CD4-positive, alpha-beta memory T cell (primary cell): Measurements from ENCODE around the gene ABCA10. TPM values are rescaled to one million over a fixed set of nuclear protein-coding genes. Genes with fewer than 3 reads are reported as not detected.
"Not testable (repeated sequence)": the region's sequence is repeated elsewhere in the genome, so short reads cannot be mapped to it uniquely, and the experiment has no call there.

Experiments used
- CTCF ChIA-PET: fragments of 350-600 bp; sonication (Branson Sonifier 250); formaldehyde crosslinking; loops from one replicate; lab custom pipeline; 2021; ENCODE audit warnings: inconsistent platforms; ENCODE audit not compliant: partially characterized antibody; lab: Charles Lee
- POLR2A ChIA-PET: fragments of 350-600 bp; sonication (Branson Sonifier 250); formaldehyde crosslinking; loops from one replicate; lab custom pipeline; 2021; ENCODE audit not compliant: partially characterized antibody; lab: Charles Lee
- DNase-seq, 5 donors: peaks; one replicate each; pipeline versions ENCODE4 v3.0.0 to v3.0.0-alpha.2; 2020 to 2022; ENCODE audit warnings: mixed read lengths in 1 of 5
- H3K27ac ChIP-seq: one replicate; pipeline ENCODE4 v1.7.0; 2013; ENCODE audit warnings: low read depth, low read length
- H3K27me3 ChIP-seq: 2 replicates; pipeline ENCODE4 v1.7.0; 2013; ENCODE audit warnings: mild to moderate bottlenecking, low read length, moderate library complexity; ENCODE audit not compliant: insufficient read depth
- H3K36me3 ChIP-seq: 2 replicates; pipeline ENCODE4 v1.7.0; 2013; ENCODE audit warnings: mild to moderate bottlenecking, low read length, moderate library complexity; ENCODE audit not compliant: insufficient read depth
- H3K4me1 ChIP-seq: 2 replicates; pipeline ENCODE4 v1.7.0; 2013; ENCODE audit warnings: mild to moderate bottlenecking, low read length, moderate library complexity; ENCODE audit not compliant: insufficient read depth
- H3K4me3 ChIP-seq, 2 donors: one replicate each; pipeline ENCODE4 v1.7.0; 2013; ENCODE audit warnings: low read length in 2 of 2, mild to moderate bottlenecking in 1 of 2
- H3K9me3 ChIP-seq, 2 donors: one replicate each; pipeline ENCODE4 v1.7.0; 2013; ENCODE audit warnings: low read length in 2 of 2, control low read depth in 1 of 2; ENCODE audit not compliant: control insufficient read depth in 1 of 2
- H3K27ac Mint-ChIP-seq, 7 donors: one replicate each; pipeline ENCODE4 v1.8.0; 2020 to 2021; ENCODE audit warnings: mixed read lengths in 7 of 7, mild to moderate bottlenecking in 6 of 7, inconsistent platforms in 3 of 7, moderate library complexity in 3 of 7
- H3K27me3 Mint-ChIP-seq, 2 donors: one replicate each; pipeline ENCODE4 v1.8.0; 2020 to 2021; ENCODE audit warnings: mixed read lengths in 2 of 2
- H3K36me3 Mint-ChIP-seq, 2 donors: one replicate each; pipeline ENCODE4 v1.8.0; 2020 to 2021; ENCODE audit warnings: mixed read lengths in 2 of 2, inconsistent platforms in 1 of 2, mild to moderate bottlenecking in 1 of 2
- H3K4me1 Mint-ChIP-seq, 4 donors: one replicate each; pipeline ENCODE4 v1.8.0; 2020 to 2021; ENCODE audit warnings: mixed read lengths in 4 of 4, mild to moderate bottlenecking in 1 of 4
- H3K4me3 Mint-ChIP-seq, 8 donors: one replicate each; pipeline ENCODE4 v1.8.0; 2020 to 2021; ENCODE audit warnings: mixed read lengths in 8 of 8, mild to moderate bottlenecking in 7 of 8, moderate library complexity in 6 of 8, inconsistent platforms in 3 of 8
- H3K9me3 Mint-ChIP-seq, 8 donors: one replicate each; pipeline ENCODE4 v1.8.0; 2020 to 2021; ENCODE audit warnings: mixed read lengths in 8 of 8, mild to moderate bottlenecking in 5 of 8, inconsistent platforms in 3 of 8, moderate library complexity in 1 of 8
- intact Hi-C: fragments of 100-400 bp; cut with micrococcal nuclease; formaldehyde crosslinking; loops from one replicate; pipeline ENCODE4 v1.15.1; 2023
- polyA plus RNA-seq, 2 donors: library from polyadenylated mRNA; unstranded; fragments of 300-500 nt; fragmentation: Illumina TruSeq; gene quantifications; one replicate each; pipeline ENCODE4 v1.2.3, GENCODE V29; 2021
- total RNA-seq, 2 experiments: library from RNA; stranded (reverse); gene quantifications; one replicate each; pipeline ENCODE4 v1.2.3, GENCODE V29; 2021

Gene ABCA10
- total and polyA plus RNA-seq, 4 experiments from 2014 or later = 2.1 to 4.6 TPM; not detected in 2

- Histone ChIP-seq H3K4me3 (no peak overlapping the region), H3K27me3 (no peaks in the 10 kb centered on the region), H3K9me3 (no peaks in the 10 kb centered on the region), H3K27ac (no peak overlapping the region), H3K36me3 (no peaks in the 10 kb centered on the region), H3K4me1 (no peaks in the 10 kb centered on the region)
- peaks cover 0 to 2% of the 10 kb centered on the region in 2 donors for H3K27me3 Mint-ChIP-seq
- no peak for DNase-seq
- H3K36me3 Mint-ChIP-seq = peaks cover 5 to 14% of the 10 kb centered on the region in 2 donors
- CTCF ChIA-PET = interaction anchor here (1.0 kb wide), 1 partner anchor 26 kb away, joined by 3 read pairs; no protein-coding TSS in a partner anchor
- intact Hi-C loops = no loop called here
- H3K9me3 Mint-ChIP-seq = peaks cover 0 to 5% (median under 1%) of the 10 kb centered on the region in 8 donors
- no peak overlapping the region for H3K27ac Mint-ChIP-seq
- no peaks in the 10 kb centered on the region for H3K4me1 Mint-ChIP-seq
- no peak overlapping the region for H3K4me3 Mint-ChIP-seq
- POLR2A ChIA-PET = no interaction called here
Measured at GRCh38 chr17:69213059-69213813, 15.4 kb downstream of the ABCA10 start.

DNA sequence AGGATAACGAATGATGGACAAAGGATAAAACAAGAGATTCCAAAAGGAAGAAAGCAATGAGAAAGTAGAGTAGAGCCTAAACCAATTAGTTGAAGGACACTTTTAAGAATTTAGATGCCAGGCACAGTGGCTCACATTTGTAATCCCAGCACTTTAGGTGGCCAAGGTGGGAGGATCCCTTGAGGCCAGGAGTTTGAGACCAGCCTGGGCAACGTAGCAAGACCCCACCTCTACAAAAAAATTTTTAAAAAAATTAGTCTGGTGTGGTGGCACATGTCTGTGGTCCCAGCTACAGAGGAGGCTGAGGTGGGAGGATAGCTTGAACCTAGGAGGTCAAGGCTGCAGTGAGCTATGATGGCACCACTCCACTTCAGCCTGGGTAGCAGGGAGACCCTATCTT lies 20.0 kb downstream of the ABCA10 start:
- Histone ChIP-seq H3K36me3 (no peaks in the 10 kb centered on the region), H3K4me1 (no peaks in the 10 kb centered on the region), H3K4me3 (no peak overlapping the region), H3K27me3 (no peaks in the 10 kb centered on the region), H3K27ac (no peak overlapping the region), H3K9me3 (no peaks in the 10 kb centered on the region)
- H3K27me3 Mint-ChIP-seq = peaks cover 0 to 2% of the 10 kb centered on the region in 2 donors
- H3K4me3 Mint-ChIP-seq = no peak overlapping the region
- no peak overlapping the region for H3K27ac Mint-ChIP-seq
- H3K4me1 Mint-ChIP-seq = no peaks in the 10 kb centered on the region
- ChIA-PET CTCF (interaction anchor here (1.0 kb wide), 1 partner anchor 8 kb away, joined by 4 read pairs; no protein-coding TSS in a partner anchor), POLR2A (no interaction called here)
- peaks cover 5 to 11% of the 10 kb centered on the region in 2 donors for H3K36me3 Mint-ChIP-seq
- DNase-seq = no peak
- intact Hi-C loops = no loop called here
- peaks cover 0 to 5% (median under 1%) of the 10 kb centered on the region in 8 donors for H3K9me3 Mint-ChIP-seq

GRCh38 chr17:69207151-69207550 lies 21.5 kb downstream of the ABCA10 start:
- no peak overlapping the region for H3K4me3 Mint-ChIP-seq

GRCh38 chr17:69198238-69198637 lies 30.4 kb downstream of the ABCA10 start:
- H3K27ac Mint-ChIP-seq = no peak overlapping the region
- H3K4me3 ChIP-seq = no peak overlapping the region
- no peak overlapping the region for H3K27ac ChIP-seq
- no peaks in the 10 kb centered on the region for H3K9me3 Mint-ChIP-seq
- no peak overlapping the region for H3K4me3 Mint-ChIP-seq
- no peak for DNase-seq
- intact Hi-C loops = no loop called here
- H3K9me3 ChIP-seq = no peaks in the 10 kb centered on the region
- CTCF ChIA-PET = no interaction called here
- POLR2A ChIA-PET = no interaction called here
- H3K36me3 ChIP-seq = no peaks in the 10 kb centered on the region
- no peaks in the 10 kb centered on the region for H3K27me3 ChIP-seq
- H3K4me1 Mint-ChIP-seq = no peaks in the 10 kb centered on the region
- H3K4me1 ChIP-seq = no peaks in the 10 kb centered on the region
- no peaks in the 10 kb centered on the region for H3K27me3 Mint-ChIP-seq
- H3K36me3 Mint-ChIP-seq = peaks cover 0 to 4% of the 10 kb centered on the region in 2 donors

More at GRCh38 chr17:69207151-69207550, 21.5 kb downstream of the ABCA10 start:
- H3K27ac Mint-ChIP-seq = no peak overlapping the region
- H3K27me3 ChIP-seq = no peaks in the 10 kb centered on the region
- no peaks in the 10 kb centered on the region for H3K4me1 Mint-ChIP-seq
- DNase-seq = no peak
- H3K9me3 Mint-ChIP-seq = peaks cover 0 to 2% (median 0%) of the 10 kb centered on the region in 8 donors
- H3K36me3 ChIP-seq = no peaks in the 10 kb centered on the region
- intact Hi-C loops = no loop called here
- CTCF ChIA-PET = no interaction called here
- peaks cover 0 to 1% of the 10 kb centered on the region in 2 donors for H3K36me3 Mint-ChIP-seq
- POLR2A ChIA-PET = no interaction called here
- H3K27me3 Mint-ChIP-seq = peaks cover 0 to 2% of the 10 kb centered on the region in 2 donors
- no peaks in the 10 kb centered on the region for H3K4me1 ChIP-seq
- H3K4me3 ChIP-seq = no peak overlapping the region
- no peaks in the 10 kb centered on the region for H3K9me3 ChIP-seq
- H3K27ac ChIP-seq = no peak overlapping the region

- H3K4me1 Mint-ChIP-seq, H3K27ac Mint-ChIP-seq, H3K9me3 Mint-ChIP-seq, CTCF ChIA-PET, H3K4me3 Mint-ChIP-seq, H3K4me1 ChIP-seq, H3K36me3 Mint-ChIP-seq, DNase-seq, intact Hi-C loops, H3K27ac ChIP-seq, POLR2A ChIA-PET, H3K27me3 Mint-ChIP-seq, H3K4me3 ChIP-seq, H3K27me3 ChIP-seq, H3K36me3 ChIP-seq, H3K9me3 ChIP-seq: not testable (repeated sequence)
Measured at GRCh38 chr17:69196105-69196653, 32.4 kb downstream of the ABCA10 start.

DNA sequence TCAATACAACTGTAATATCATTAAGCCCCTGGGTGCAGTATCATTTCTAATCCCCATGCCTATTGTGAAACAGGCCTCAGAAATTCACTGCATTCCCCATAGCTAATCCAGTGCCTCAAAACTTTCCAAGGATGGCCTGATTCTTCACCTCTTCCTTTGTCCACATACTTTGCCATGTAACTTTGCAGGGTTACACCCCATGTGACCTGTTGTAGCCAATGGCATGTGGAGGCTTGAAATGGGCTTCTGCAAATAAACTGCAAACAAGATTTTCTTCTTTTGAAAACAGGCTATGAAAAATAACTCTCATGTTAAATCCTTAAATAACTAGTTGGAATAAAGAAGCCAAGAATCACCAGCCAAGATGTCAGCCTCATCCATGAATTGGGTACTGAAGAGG lies 35.9 kb downstream of the ABCA10 start:
- Mint-ChIP-seq H3K4me1 (no peaks in the 10 kb centered on the region), H3K27me3 (peaks cover 0 to 1% of the 10 kb centered on the region in 2 donors), H3K27ac (no peak overlapping the region), H3K9me3 (no peaks in the 10 kb centered on the region), H3K4me3 (no peak overlapping the region), H3K36me3 (peaks cover 0 to 8% of the 10 kb centered on the region in 2 donors)
- Histone ChIP-seq H3K4me3 (no peak overlapping the region), H3K9me3 (no peaks in the 10 kb centered on the region), H3K27ac (no peak overlapping the region), H3K36me3 (no peaks in the 10 kb centered on the region), H3K27me3 (no peaks in the 10 kb centered on the region), H3K4me1 (no peaks in the 10 kb centered on the region)
- DNase-seq = no peak
- ChIA-PET POLR2A (no interaction called here), CTCF (no interaction called here)
- intact Hi-C loops = no loop called here

- no peaks in the 10 kb centered on the region for H3K9me3 Mint-ChIP-seq
- H3K36me3 Mint-ChIP-seq = peaks cover 0 to 4% of the 10 kb centered on the region in 2 donors
- H3K4me1 ChIP-seq = no peaks in the 10 kb centered on the region
- POLR2A ChIA-PET = no interaction called here
- H3K4me1 Mint-ChIP-seq = no peaks in the 10 kb centered on the region
- intact Hi-C loops = no loop called here
- H3K4me3 ChIP-seq = no peak overlapping the region
- H3K27me3 ChIP-seq = no peaks in the 10 kb centered on the region
- H3K27me3 Mint-ChIP-seq = peaks cover 0 to 1% of the 10 kb centered on the region in 2 donors
- H3K27ac Mint-ChIP-seq = no peak overlapping the region
- H3K9me3 ChIP-seq = no peaks in the 10 kb centered on the region
- CTCF ChIA-PET = no interaction called here
- H3K4me3 Mint-ChIP-seq = no peak overlapping the region
- no peak overlapping the region for H3K27ac ChIP-seq
- no peak for DNase-seq
- no peaks in the 10 kb centered on the region for H3K36me3 ChIP-seq
Measured at GRCh38 chr17:69188796-69189195, 39.8 kb downstream of the ABCA10 start.
